Activated T-helper 17 cell treated with anti-CD3 and anti-CD28 coated beads, Interleukin-2, amount 50 U/mL, for 72 hours (primary cell): ENCODE results near the gene VPS11. TPM values are rescaled to one million over a fixed set of nuclear protein-coding genes. Genes with fewer than 3 reads are reported as not detected.

Source experiments
- ATAC-seq: fragments of 150-1000 bp; cut with Tn5 transposase; replicated peaks from 2 replicates; pipeline ENCODE4 v1.10.0; 2021; ENCODE audit warnings: mild to moderate bottlenecking, moderate library complexity
- H3K27ac Mint-ChIP-seq: one replicate; pipeline ENCODE4 v1.8.0; 2022; ENCODE audit warnings: mixed read lengths
- H3K27me3 Mint-ChIP-seq: one replicate; pipeline ENCODE4 v1.8.0; 2022; ENCODE audit warnings: mixed read lengths
- H3K36me3 Mint-ChIP-seq: one replicate; pipeline ENCODE4 v1.8.0; 2022; ENCODE audit warnings: low read depth, mild to moderate bottlenecking, mixed read lengths
- H3K4me1 Mint-ChIP-seq: one replicate; pipeline ENCODE4 v1.8.0; 2022; ENCODE audit warnings: mixed read lengths
- H3K4me3 Mint-ChIP-seq: one replicate; pipeline ENCODE4 v1.8.0; 2022; ENCODE audit warnings: mild to moderate bottlenecking, mixed read lengths
- H3K9me3 Mint-ChIP-seq: one replicate; pipeline ENCODE4 v1.8.0; 2022; ENCODE audit warnings: mixed read lengths
- total RNA-seq, 2 donors: library from RNA; stranded (reverse); gene quantifications; one replicate each; pipeline ENCODE4 v1.2.3, GENCODE V29; 2022

Gene VPS11
- total RNA-seq, 2 donors from 2014 or later, result 31.7 to 33.7 TPM

DNA sequence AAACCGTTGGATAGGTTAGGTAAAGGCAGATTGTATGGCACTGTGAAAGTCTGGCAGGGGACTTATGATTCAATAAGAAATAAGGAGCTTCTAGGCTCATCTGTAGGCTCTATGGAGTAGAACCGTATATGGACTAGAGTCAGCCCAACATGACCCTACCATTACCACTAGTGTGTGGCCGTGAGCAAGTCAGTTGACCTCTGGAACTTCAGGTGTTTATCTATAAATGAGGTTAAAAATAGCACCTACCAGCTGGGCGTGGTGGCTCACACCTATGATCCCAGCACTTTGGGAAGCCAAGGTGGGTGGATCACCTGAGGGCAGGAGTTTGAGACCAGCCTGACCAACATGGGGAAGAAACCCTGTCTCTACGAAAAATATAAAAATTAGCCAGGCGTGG, 58.2 kb downstream of the VPS11 start:
- Mint-ChIP-seq H3K36me3 (peaks cover 75% of the 10 kb centered on the region), H3K4me1 (peaks cover 19% of the 10 kb centered on the region), H3K4me3 (no peak overlapping the region), H3K27me3 (no peaks in the 10 kb centered on the region), H3K9me3 (no peaks in the 10 kb centered on the region), H3K27ac (no peak overlapping the region)
- no peak for ATAC-seq

DNA sequence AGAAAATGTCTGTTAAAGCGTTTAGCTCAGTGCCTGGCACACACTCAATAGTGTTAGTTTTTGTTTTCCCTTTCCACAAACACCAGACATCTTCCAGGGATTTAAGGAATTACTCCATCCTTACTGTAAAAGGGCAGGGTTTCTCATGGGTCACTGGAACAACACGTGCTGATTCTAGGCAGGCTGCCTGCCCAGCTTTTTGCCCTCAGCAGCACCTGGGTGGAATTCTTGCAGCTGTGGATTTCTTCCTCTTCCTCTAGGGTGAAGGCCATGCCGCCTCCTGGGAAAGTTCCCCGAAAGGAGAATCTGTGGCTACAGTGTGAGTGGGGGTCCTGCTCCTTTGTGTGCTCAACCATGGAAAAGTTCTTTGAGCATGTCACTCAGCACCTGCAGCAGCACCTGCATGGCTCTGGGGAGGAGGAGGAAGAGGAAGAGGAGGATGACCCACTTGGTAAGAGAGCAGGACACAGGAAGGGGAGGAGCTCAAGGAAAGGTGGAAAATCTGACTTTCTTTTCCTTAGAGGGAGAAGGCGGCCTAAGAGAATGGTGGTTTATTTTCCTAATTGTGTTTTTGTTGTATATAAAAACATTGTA, 59.2 kb downstream of the VPS11 start:
- Mint-ChIP-seq H3K36me3 (peaks cover 80% of the 10 kb centered on the region), H3K9me3 (no peaks in the 10 kb centered on the region), H3K27ac (peak overlapping the region; percentile 63), H3K27me3 (no peaks in the 10 kb centered on the region), H3K4me3 (no peak overlapping the region), H3K4me1 (peaks cover 18% of the 10 kb centered on the region)
- no peak for ATAC-seq

DNA sequence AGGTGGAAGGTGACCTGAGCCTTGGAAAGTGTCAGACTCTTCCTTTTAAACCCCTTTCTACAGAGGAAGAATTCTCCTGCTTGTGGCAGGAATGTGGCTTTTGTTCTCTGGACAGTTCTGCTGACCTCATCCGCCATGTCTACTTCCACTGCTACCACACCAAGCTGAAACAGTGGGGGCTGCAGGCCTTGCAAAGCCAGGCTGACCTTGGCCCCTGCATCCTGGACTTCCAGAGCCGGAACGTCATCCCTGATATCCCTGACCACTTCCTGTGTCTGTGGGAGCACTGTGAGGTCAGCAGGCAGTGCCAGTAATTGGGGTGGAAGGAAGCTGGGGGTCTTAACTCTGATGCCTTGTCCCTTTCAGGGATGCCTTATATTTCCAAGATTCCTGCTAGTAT, 63.0 kb downstream of the VPS11 start:
- Mint-ChIP-seq H3K4me3 (no peak overlapping the region), H3K4me1 (peaks cover 6% of the 10 kb centered on the region), H3K27me3 (no peaks in the 10 kb centered on the region), H3K27ac (no peak overlapping the region), H3K9me3 (no peaks in the 10 kb centered on the region), H3K36me3 (peaks cover 79% of the 10 kb centered on the region)
- no peak for ATAC-seq

Other genes starting within 250 kb of the VPS11 start
- 10 to 100 TPM in 1 of 2 donors, 1 to 10 TPM in 1; 8.0 to 20.2 TPM for gene CXCR5, start 183.9 kb upstream of the VPS11 start, total RNA-seq
- 10 to 100 TPM; 30.2 to 49.6 TPM for gene BCL9L, start 141.9 kb upstream of the VPS11 start, total RNA-seq
- 1 to 10 TPM in 1 of 2 donors, under 1 TPM in 1; 0.43 to 7.1 TPM for gene UPK2, start 111.5 kb upstream of the VPS11 start, total RNA-seq
- gene FOXR1, start 96.1 kb upstream of the VPS11 start, total RNA-seq, result under 1 TPM in 1 of 2 donors, not detected in 1; 0.98 TPM
- 10 to 100 TPM; 38.9 to 44.8 TPM for gene CENATAC, start 69.7 kb upstream of the VPS11 start, total RNA-seq
- 1,000 to 10,000 TPM; 1,597 to 2,232 TPM for gene RPS25, start 49.5 kb upstream of the VPS11 start, total RNA-seq
- gene TRAPPC4, start 49.1 kb upstream of the VPS11 start, total RNA-seq, result 10 to 100 TPM; 75.2 to 77.6 TPM
- 10 to 100 TPM; 28.1 to 36.8 TPM for gene SLC37A4, start 36.9 kb upstream of the VPS11 start, total RNA-seq
- 100 to 1,000 TPM in 1 of 2 donors, 10 to 100 TPM in 1; 67.7 to 117 TPM for gene HYOU1, start 10.6 kb upstream of the VPS11 start, total RNA-seq
- gene HMBS, start 17.1 kb downstream of the VPS11 start, total RNA-seq, result 10 to 100 TPM; 15.7 to 26.3 TPM
- 10 to 100 TPM; 57.6 to 85.7 TPM for gene DPAGT1, start 34.0 kb downstream of the VPS11 start, total RNA-seq
- gene C2CD2L, start 39.5 kb downstream of the VPS11 start, total RNA-seq, result 10 to 100 TPM; 16.5 to 26.4 TPM
- gene HINFP, start 53.8 kb downstream of the VPS11 start, total RNA-seq, result 10 to 100 TPM; 41.6 to 47.5 TPM
- not detected for gene ABCG4, start 81.2 kb downstream of the VPS11 start, total RNA-seq
- 10 to 100 TPM in 1 of 2 donors, 1 to 10 TPM in 1; 9.7 to 10.3 TPM for gene NLRX1, start 100.9 kb downstream of the VPS11 start, total RNA-seq
- under 1 TPM in 1 of 2 donors, not detected in 1; 0.19 TPM for gene NHERF4, start 117.7 kb downstream of the VPS11 start, total RNA-seq
- 10 to 100 TPM; 35.9 to 41.7 TPM for gene CBL, start 138.5 kb downstream of the VPS11 start, total RNA-seq
- gene MCAM, start 249.3 kb downstream of the VPS11 start, total RNA-seq, result 10 to 100 TPM in 1 of 2 donors, 1 to 10 TPM in 1; 8.2 to 31.1 TPM